HepG2 (cell line): ENCODE measurements around the gene PPP1R18. TPM values are rescaled to one million over a fixed set of nuclear protein-coding genes. Genes with fewer than 3 reads are reported as not detected.

Experiments used
- ARNT2 ChIP-seq: sonication (generic); formaldehyde crosslinking; IDR thresholded peaks from 2 replicates; pipeline ENCODE4 v1.8.0; 2022; ENCODE audit warnings: mild to moderate bottlenecking, low read depth, missing genetic modification reagents, moderate library complexity
- CCDC6 ChIP-seq: sonication (generic); formaldehyde crosslinking; IDR thresholded peaks from 2 replicates; pipeline ENCODE4 v1.8.1; 2022; ENCODE audit warnings: mild to moderate bottlenecking, missing genetic modification reagents, moderate library complexity
- CHCHD3 ChIP-seq: sonication (generic); formaldehyde crosslinking; IDR thresholded peaks from 2 replicates; pipeline ENCODE4 v1.8.0; 2022; ENCODE audit warnings: mild to moderate bottlenecking, missing genetic modification reagents, moderate library complexity
- FUBP1 ChIP-seq: sonication (generic); formaldehyde crosslinking; IDR thresholded peaks from 2 replicates; pipeline ENCODE4 v1.5.1; 2020; ENCODE audit warnings: missing genetic modification reagents, mild to moderate bottlenecking, borderline replicate concordance
- MTF2 ChIP-seq: sonication (generic); formaldehyde crosslinking; IDR thresholded peaks from 2 replicates; pipeline ENCODE4 v1.5.0; 2020; ENCODE audit warnings: missing genetic modification reagents, borderline replicate concordance
- NFKB2 ChIP-seq: sonication (generic); formaldehyde crosslinking; IDR thresholded peaks from 2 replicates; pipeline ENCODE4 v1.4.0; 2020; ENCODE audit warnings: missing genetic modification reagents, borderline replicate concordance
- RBM39 ChIP-seq: fragments of 200-400 bp; formaldehyde crosslinking; IDR thresholded peaks from one replicate; pipeline ENCODE4 v1.6.1; 2018; ENCODE audit warnings: antibody characterized with exemption, mild to moderate bottlenecking, low read depth, low read length; ENCODE audit not compliant: poor library complexity, severe bottlenecking
- SYNCRIP ChIP-seq: fragments of 200-400 bp; formaldehyde crosslinking; IDR thresholded peaks from 2 replicates; pipeline ENCODE4 v1.6.1; 2018; ENCODE audit warnings: mild to moderate bottlenecking, low read depth, low read length; ENCODE audit not compliant: insufficient read depth
- TBX3 ChIP-seq: fragments of 450-650 bp; IDR thresholded peaks from 2 replicates; pipeline ENCODE4 v1.6.1; 2017; ENCODE audit warnings: antibody characterized with exemption, mild to moderate bottlenecking, inconsistent platforms, borderline replicate concordance
- TEAD2 ChIP-seq: sonication (generic); formaldehyde crosslinking; IDR thresholded peaks from 2 replicates; pipeline ENCODE4 v1.9.0; 2021; ENCODE audit warnings: missing genetic modification reagents
- TEAD3 ChIP-seq: optimal IDR thresholded peaks from 2 replicates; pipeline ENCODE3; 2016; ENCODE audit warnings: borderline replicate concordance
- ZNF20 ChIP-seq: sonication (generic); formaldehyde crosslinking; IDR thresholded peaks from 2 replicates; pipeline ENCODE4 v1.4.0; 2020; ENCODE audit warnings: mild to moderate bottlenecking, moderate library complexity, missing genetic modification reagents
- ZNF564 ChIP-seq: sonication (generic); formaldehyde crosslinking; IDR thresholded peaks from 2 replicates; pipeline ENCODE4 v1.8.1; 2023; ENCODE audit warnings: mild to moderate bottlenecking, missing genetic modification reagents
- ZNF580 ChIP-seq: IDR thresholded peaks from 2 replicates; pipeline ENCODE4 v1.6.1; 2016; ENCODE audit warnings: low read depth, borderline replicate concordance
- ZNF788 ChIP-seq: sonication (generic); formaldehyde crosslinking; IDR thresholded peaks from 2 replicates; pipeline ENCODE4 v1.5.0; 2020; ENCODE audit warnings: mild to moderate bottlenecking, missing genetic modification reagents, borderline replicate concordance
- ZSCAN12 ChIP-seq: sonication (generic); formaldehyde crosslinking; IDR thresholded peaks from 2 replicates; pipeline ENCODE4 v1.9.0; 2021; ENCODE audit warnings: mild to moderate bottlenecking, missing genetic modification reagents
- polyA plus RNA-seq, 8 experiments: library from polyadenylated mRNA; depleted of rRNA in 3 of 8; stranded (reverse) in 7 of 8; unstranded in 1 of 8; fragments of >200 nt; fragmentation: Illumina TruSeq in 4 of 8; extraction: Trizol in 4 of 8; gene quantifications; 2 replicates each; pipeline versions ENCODE4 v1.2.1 to v1.2.3, GENCODE V29; 2011 to 2016; ENCODE audit warnings: low read depth in 4 of 8, missing spikeins in 1 of 8, mixed read lengths in 1 of 8; ENCODE audit not compliant: insufficient read depth in 1 of 8
- total RNA-seq, 5 experiments: library from RNA; depleted of rRNA; stranded (reverse); fragments of >200 nt; fragmentation: Illumina TruSeq; extraction: Trizol; gene quantifications; 2 replicates each; pipeline ENCODE4 v1.2.3, GENCODE V29; 2016; ENCODE audit warnings: low read depth in 1 of 5
- TF ChIP-seq, protein P1 (sequence below): sonication (generic); formaldehyde crosslinking; IDR thresholded peaks from 2 replicates; pipeline ENCODE4 v1.4.0; 2020; ENCODE audit warnings: mild to moderate bottlenecking, missing genetic modification reagents
- TF ChIP-seq, protein P2 (sequence below): IDR thresholded peaks from 2 replicates; pipeline ENCODE4 v1.6.1; 2012; ENCODE audit warnings: low read depth, low read length, improper control_type of control experiment

Gene PPP1R18
- total and polyA plus RNA-seq, 2 of the 13 experiments (the other 11 are each of a cell fraction or from before 2014, with no cell fraction given), result 4.9 to 9.2 TPM

DNA sequence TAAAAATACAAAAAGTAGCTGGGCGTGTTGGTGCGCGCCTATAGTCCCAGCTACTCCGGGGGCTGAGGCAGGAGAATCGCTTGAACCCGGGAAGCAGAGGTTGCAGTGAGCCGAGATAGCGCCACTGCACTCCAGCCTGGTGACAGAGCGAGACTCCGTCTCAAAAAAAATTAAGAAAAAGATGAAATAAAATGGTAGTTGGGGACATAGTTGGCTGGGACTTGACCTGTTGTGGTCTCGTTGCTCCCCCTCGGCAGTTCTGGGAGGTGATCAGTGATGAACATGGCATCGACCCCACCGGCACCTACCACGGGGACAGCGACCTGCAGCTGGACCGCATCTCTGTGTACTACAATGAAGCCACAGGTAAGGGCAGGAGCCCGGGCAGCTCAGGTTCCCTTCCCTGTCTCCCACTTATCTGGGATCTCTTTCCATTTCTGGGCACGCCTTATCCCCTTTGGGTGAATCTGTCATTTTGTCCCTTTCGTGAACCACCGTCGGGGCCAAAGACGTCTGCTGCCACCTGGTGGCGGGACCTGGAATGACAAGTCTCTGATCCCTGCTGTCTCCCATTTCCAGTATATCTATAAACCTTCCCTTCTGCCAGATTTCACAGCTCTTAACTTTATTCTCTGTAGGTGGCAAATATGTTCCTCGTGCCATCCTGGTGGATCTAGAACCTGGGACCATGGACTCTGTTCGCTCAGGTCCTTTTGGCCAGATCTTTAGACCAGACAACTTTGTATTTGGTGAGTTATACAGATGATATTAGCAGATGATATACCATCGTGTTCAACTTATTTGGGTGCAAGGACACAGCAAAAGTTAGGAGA lies 36.1 kb upstream of the PPP1R18 start (continued):
- TF ChIP-seq ZNF20, result no peak
- TF ChIP-seq ZNF564 (CRISPR knock-in tag), result no peak
- peak; percentile 80; the same call in 1 of the 2 replicates for TF ChIP-seq ZNF788 (CRISPR knock-in tag)
- TF ChIP-seq, protein P1, sequence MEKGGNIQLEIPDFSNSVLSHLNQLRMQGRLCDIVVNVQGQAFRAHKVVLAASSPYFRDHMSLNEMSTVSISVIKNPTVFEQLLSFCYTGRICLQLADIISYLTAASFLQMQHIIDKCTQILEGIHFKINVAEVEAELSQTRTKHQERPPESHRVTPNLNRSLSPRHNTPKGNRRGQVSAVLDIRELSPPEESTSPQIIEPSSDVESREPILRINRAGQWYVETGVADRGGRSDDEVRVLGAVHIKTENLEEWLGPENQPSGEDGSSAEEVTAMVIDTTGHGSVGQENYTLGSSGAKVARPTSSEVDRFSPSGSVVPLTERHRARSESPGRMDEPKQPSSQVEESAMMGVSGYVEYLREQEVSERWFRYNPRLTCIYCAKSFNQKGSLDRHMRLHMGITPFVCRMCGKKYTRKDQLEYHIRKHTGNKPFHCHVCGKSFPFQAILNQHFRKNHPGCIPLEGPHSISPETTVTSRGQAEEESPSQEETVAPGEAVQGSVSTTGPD (CRISPR knock-in tag), result no peak
- TF ChIP-seq CCDC6 (CRISPR knock-in tag), result no peak
- peak; percentile 43; the same call in 1 of the 2 replicates for TF ChIP-seq MTF2 (CRISPR knock-in tag)
- no peak for TF ChIP-seq CHCHD3 (CRISPR knock-in tag)
- peak; percentile 54 for TF ChIP-seq RBM39
- TF ChIP-seq, protein P2, sequence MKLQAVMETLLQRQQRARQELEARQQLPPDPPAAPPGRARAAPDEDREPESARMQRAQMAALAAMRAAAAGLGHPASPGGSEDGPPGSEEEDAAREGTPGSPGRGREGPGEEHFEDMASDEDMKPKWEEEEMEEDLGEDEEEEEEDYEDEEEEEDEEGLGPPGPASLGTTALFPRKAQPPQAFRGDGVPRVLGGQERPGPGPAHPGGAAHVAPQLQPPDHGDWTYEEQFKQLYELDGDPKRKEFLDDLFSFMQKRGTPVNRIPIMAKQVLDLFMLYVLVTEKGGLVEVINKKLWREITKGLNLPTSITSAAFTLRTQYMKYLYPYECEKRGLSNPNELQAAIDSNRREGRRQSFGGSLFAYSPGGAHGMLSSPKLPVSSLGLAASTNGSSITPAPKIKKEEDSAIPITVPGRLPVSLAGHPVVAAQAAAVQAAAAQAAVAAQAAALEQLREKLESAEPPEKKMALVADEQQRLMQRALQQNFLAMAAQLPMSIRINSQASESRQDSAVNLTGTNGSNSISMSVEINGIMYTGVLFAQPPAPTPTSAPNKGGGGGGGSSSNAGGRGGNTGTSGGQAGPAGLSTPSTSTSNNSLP, result no peak
- no peak for TF ChIP-seq FUBP1 (CRISPR knock-in tag)
- no peak for TF ChIP-seq ZSCAN12 (CRISPR knock-in tag)
- no peak for TF ChIP-seq TEAD2 (CRISPR knock-in tag)
- no peak for TF ChIP-seq ARNT2 (CRISPR knock-in tag)
- TF ChIP-seq TEAD3 (CRISPR knock-in tag), result peak; percentile 65
- TF ChIP-seq TBX3, result no peak
- TF ChIP-seq SYNCRIP, result no peak
- TF ChIP-seq ZNF580 (CRISPR knock-in tag), result no peak
- no peak for TF ChIP-seq NFKB2 (CRISPR knock-in tag)
